HG03521 (cell line): ENCODE data around the gene HK1.
"Not testable (repeated sequence)": the region's sequence is repeated elsewhere in the genome, so short reads cannot be mapped to it uniquely, and the experiment has no call there.

Experiments
- ATAC-seq: cut with Tn5 transposase; IDR thresholded peaks from one replicate; pipeline ENCODE4 v1.9.1; 2021; ENCODE audit warnings: mild to moderate bottlenecking, moderate library complexity; ENCODE audit not compliant: unreplicated experiment

HK1 gene

DNA sequence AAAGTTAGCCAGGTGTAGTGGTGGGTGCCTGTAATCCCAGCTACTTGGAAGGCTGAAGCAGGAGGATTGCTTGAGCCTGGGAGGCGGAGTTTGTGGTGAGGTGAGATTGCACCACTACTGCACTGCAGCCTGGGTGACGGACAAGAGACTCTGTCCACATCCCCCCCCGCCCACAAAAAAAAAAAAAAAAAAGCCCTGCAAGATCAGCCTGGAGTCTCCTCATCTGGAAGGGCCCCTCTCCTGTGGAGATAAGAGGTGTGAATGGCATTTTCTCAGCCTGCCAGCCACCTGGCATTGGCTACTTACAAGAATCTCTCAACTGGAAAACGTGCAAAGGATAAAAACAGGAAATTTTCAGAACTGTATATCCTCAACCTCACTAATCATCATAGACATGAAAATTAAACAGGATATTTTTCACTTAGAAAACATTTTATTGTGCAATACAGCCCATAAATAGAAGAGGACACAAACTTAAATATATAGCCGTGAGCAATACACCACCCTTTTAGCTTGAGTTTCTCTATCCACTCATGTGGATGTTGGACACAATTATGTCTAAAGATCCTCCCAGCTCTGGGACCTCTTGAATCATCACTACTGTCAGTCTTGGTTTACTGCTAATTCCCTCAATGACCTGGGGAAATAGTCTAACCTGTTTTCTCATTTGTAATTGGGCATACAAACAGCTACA, 161.7 kb downstream of the HK1 start:
- no peak for ATAC-seq

DNA sequence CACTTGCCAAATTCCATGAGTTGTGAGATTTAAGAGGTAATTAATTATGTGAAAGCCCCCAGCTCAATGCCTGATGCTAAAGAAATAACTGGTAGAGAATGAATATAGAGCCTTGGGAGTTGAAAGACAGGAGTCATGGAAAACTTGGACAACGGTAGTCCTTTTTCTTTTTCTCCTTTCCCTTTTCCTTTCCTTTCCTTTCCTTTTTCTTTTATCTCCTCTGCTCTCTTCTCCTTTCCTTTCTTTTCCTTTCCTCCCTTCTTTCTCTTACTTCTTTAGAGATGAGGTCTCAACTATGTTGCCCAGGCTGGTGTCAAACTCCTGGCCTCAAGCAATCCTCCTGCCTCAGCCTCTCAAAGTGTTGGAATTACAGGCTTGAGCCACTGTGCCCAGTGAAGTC, 165.1 kb downstream of the HK1 start:
- ATAC-seq = no peak

DNA sequence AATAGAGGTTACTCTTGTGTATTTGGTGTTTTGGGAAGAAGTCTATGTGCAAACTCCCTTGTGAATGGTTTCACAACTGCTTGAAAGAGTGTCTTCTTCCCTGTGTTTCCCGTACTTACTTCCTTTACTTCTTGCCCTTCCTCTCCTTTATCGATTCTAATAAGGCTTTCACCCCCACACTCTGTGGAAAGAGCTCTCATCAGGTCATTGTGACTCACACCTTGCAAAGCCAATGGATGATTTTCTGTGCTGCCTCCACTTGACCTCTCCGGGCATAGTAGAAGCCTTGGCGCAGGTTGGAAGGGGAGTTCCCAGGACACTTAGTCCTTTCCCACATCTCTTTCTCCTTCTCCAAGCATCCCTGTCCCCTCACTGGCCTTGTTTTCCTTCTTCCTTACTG, 166.7 kb downstream of the HK1 start:
- no peak for ATAC-seq

DNA sequence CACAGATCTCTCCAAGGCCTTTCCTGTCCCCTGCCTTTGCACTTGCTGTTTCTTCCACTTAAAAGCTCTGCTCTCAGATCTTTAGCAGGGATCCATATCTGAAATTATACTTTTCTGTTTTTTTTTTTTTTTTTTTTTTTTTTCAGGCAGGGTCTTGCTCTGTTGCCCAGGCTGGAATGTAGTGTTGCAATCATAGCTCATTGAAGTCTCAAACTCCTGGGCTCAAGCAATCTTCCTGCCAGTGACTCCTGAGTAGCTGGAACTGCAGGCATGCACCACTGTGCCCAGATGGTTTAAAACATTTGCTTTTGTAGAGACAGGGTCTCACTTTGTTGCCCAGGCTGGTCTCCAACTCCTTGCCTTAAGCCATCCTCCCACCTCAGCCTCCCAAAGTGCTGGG, 167.9 kb downstream of the HK1 start:
- no peak for ATAC-seq

DNA sequence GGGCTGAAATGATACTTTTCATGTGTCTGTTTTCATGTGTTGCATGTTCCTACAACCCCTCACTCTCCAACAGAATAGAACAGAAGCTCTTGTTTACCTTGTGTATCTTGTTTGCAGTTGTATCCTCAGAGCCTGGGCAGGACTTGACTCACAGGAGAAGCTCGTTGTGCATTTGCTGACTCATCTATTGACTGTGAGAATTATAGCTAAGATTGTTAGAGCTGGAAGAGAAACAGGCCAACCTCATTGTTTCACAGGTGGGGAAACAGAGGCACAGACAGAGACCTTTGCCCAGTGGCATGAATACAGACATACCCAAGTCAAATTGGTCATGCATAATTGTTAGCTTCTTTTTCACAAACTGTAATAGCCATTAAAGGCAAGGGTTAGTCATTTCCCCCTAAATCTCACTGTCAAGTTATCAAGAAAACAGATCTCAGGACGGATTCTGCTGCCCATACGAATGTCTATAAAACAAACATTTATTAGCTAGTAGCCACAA, 168.4 kb downstream of the HK1 start:
- ATAC-seq = no peak

DNA sequence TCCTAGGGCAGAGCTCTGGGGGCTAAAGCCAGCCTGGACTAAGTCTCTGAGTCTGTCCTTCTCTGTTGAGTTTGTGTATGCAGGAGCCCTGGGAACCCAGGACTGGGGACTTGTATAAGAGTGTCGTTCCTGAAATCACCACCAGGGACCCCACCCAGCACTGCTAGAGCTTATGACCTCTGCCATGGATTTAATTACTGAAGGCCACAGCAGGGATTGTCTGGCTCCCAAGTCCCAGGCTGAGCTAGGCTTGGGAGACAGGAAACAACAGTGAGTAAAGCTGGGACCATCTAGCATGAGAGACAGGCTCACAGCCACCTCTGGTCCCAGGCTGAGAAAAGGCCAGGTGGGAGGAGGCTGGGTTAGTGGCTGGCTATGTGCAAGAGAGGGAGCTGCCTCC, 171.5 kb downstream of the HK1 start:
- ATAC-seq = no peak

DNA sequence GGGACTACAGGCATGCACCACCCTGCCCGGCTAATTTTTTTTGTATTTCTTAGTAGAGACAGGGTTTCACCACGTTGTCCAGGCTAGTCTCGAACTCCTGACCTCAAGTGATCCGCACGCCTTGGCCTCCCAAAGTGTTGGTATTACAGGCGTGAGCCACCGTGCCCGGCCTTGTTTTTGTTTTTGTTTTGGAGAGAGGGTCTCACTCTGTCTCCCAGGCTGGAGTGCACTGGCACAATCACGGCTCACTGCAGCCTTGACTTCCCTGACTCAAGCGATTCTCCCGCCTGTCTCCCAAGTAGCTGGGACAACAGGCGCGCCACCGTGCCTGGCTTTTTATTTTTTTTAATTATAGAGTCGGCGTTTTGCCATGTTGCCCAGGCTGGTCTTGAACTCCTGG, 172.1 kb downstream of the HK1 start:
- not testable (repeated sequence) for ATAC-seq

DNA sequence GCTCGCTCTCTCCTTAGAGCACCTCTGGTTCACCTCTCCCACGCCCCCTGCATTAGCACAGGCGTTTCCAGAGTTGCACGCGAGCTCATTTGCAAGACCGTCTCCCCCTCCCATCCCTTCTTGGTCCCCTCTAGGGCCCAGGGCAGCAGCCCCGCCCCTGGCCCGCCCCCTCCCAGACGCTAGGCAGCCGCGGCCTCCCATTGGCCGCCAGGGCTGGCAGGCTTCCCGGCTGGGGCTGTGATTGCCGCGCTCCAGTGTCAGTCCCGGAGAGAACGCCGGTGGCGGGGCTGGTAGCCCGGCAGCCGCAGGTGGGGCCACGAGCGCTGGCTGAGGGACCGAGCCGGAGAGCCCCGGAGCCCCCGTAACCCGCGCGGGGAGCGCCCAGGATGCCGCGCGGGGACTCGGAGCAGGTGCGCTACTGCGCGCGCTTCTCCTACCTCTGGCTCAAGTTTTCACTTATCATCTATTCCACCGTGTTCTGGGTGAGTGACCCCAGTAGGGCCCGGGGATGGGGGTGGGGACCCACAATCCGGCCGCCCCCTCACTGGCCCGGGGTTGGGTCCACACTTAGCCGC, 173.0 kb downstream of the HK1 start, which contains the start of gene TSPAN15:
Gene TSPAN15, plus strand, starts transcription at position 257 of the 575 bp plus-strand sequence. Its CDS starts 130 bp downstream, at position 387.
- ATAC-seq = peak; percentile 68
